ENCODE data around the gene CTSF.

CTSF gene

GRCh38 chr11:66523611-66524010 lies 44.8 kb downstream of the CTSF start:
- no peak overlapping the region for H3K27ac ChIP-seq
- no peaks in the 10 kb centered on the region for H3K9me3 ChIP-seq (ENCODE audit: severe bottlenecking)
- TF ChIP-seq CTCF (IDR thresholded peaks at IDR 0.05; ENCODE audit: low read depth, low read length) = no peak
- H3K4me3 ChIP-seq (ENCODE audit: low read depth, low read length) = no peak overlapping the region
- H3K36me3 ChIP-seq = peaks cover 58% of the 10 kb centered on the region
- no peak for DNase-seq
- H3K27me3 ChIP-seq (ENCODE audit: insufficient read depth, low read depth, severe bottlenecking) = no peaks in the 10 kb centered on the region

All from WERI-Rb-1 (cell line).